Measurements from ENCODE around the gene FAM43A.
A peak's percentile ranks its signal among the peaks of the same experiment; 100 is the strongest.

Gene FAM43A

DNA sequence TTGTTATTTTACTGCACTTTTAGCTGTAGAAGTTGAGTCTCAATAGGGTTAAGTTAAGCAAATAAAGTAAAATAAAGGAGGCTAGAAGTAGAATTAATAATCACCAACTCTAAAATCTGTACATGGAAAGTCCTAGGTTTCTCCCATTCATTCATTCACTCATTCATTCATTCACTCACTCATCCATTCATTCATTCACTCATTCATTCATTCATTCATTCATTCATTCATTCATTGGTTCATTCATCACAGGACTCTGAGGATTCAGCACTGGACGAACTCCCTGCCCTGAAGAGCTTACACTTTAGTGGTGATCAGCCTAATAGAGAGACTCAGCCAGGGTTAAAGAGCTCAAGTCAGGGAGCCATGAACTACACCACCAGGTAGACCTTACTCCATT lies 9.2 kb upstream of the FAM43A start:
- Histone ChIP-seq H3K9me3 (ENCODE audit: insufficient read depth, low read depth, low read length) (no peaks in the 10 kb centered on the region), H3K27me3 (ENCODE audit: insufficient read depth, low read length) (peaks cover 13% of the 10 kb centered on the region), H3K4me1 (ENCODE audit: insufficient read depth, low read length) (no peaks in the 10 kb centered on the region), H3K4me3 (ENCODE audit: low read length) (no peak overlapping the region), H3K27ac (ENCODE audit: low read depth, low read length) (no peak overlapping the region), H3K36me3 (ENCODE audit: insufficient read depth, low read length) (no peaks in the 10 kb centered on the region), H3K9ac (ENCODE audit: low read depth, low read length) (no peak overlapping the region)
- 77% methylated on average over 1 of the region's 1 CpG for WGBS

DNA sequence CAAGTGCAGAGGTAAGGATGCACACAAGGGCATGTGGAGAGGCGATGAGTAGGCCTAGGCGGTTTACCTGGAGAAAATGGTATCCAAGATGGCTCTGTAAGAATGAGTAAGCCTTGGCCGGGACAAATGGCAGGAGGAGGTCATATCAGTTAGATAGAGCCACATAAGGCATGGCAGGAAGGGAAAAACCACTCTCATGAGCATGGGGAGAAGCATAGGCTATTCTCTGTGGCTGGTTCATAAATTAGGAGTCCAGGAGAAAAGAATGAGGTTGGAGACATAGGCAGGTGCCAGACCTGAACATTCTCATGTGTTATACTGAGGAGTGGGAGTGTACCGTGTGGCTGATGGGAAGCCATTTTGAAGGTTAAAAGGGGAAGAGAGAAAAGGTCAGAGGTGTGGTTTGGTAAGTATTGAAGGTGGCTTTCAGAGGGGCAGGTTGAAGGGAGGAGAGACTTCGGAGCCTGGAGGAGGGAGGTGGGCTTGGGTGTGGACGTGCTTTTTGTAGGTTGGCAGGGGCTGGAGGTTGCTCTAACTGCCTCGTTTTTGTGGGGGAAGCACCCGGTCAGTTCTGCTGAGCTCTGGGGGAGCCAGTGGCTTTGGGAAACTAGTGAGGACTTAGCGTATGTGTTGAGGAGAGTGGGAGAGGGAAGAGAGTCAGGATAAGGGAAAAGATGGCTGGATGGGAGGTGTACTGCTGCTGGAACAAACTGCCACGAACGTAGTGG lies 4.6 kb upstream of the FAM43A start:
- Histone ChIP-seq H3K36me3 (ENCODE audit: insufficient read depth, low read length) (no peaks in the 10 kb centered on the region), H3K4me1 (ENCODE audit: insufficient read depth, low read length) (no peaks in the 10 kb centered on the region), H3K9me3 (ENCODE audit: insufficient read depth, low read depth, low read length) (no peaks in the 10 kb centered on the region), H3K4me3 (ENCODE audit: low read length) (no peak overlapping the region), H3K9ac (ENCODE audit: low read depth, low read length) (no peak overlapping the region), H3K27me3 (ENCODE audit: insufficient read depth, low read length) (peaks cover 23% of the 10 kb centered on the region), H3K27ac (ENCODE audit: low read depth, low read length) (no peak overlapping the region)
- 85% methylated on average over 11 of the region's 11 CpGs for WGBS

DNA sequence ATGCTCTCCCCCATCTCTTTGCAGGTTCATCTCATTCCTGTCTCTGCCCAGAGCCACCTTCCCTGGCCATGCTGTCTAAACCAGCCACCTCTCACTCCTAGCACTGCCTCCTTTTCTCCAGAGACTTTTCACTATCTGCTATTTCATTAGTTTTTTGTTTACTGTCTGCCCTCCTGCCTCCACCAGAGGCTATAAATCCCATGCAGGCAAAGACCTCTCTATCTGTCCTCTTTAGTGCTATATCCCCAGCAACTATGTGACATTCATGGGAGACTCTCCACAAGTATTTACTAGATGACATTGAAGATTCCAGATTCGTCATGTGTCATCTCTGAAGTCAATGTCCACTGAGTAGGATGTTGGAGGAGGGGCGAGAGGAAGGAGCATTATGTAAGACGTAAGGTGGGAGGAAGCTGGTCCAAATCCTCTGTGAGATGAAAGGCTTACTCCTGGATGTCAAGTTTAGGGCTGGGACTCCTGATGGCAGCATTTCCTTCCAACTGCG lies 3.4 kb upstream of the FAM43A start:
- H3K9me3 ChIP-seq (ENCODE audit: insufficient read depth, low read depth, low read length): no peaks in the 10 kb centered on the region
- H3K27ac ChIP-seq (ENCODE audit: low read depth, low read length): no peak overlapping the region
- WGBS: 39% methylated on average over 4 of the region's 4 CpGs
- H3K4me1 ChIP-seq (ENCODE audit: insufficient read depth, low read length): no peaks in the 10 kb centered on the region
- H3K36me3 ChIP-seq (ENCODE audit: insufficient read depth, low read length): no peaks in the 10 kb centered on the region
- no peak overlapping the region for H3K9ac ChIP-seq (ENCODE audit: low read depth, low read length)
- peaks cover 33% of the 10 kb centered on the region for H3K27me3 ChIP-seq (ENCODE audit: insufficient read depth, low read length)
- no peak overlapping the region for H3K4me3 ChIP-seq (ENCODE audit: low read length)

DNA sequence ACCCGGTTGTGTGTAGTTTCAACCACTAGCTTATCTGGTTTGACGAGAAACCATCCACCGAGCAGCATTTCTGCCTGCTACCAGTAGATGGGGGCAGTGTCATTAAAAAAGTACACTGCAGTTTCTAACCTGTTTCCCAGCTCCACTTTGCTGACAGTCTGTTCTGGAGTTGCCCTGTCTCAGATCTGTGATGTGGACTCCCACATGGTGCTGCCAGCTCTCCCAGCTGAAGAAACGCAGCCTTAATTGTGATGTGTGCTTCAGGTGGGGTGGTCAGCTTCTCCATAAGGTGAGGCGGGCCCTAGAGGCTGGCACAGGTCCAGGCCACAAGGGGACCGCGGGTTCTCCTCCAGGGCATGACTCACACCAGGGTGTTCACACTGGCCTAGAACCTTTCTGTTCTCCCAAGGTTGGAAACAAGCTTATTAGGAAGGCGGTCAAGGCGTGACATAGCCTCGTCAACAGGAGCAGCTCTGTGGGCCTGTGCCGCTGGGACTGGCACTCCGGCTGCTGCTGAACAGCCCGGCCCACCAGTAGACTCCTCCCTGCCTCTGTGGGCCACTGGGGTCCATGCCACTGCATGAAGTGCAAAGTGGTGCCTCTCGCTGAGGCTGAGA lies 2.9 kb upstream of the FAM43A start:
- Histone ChIP-seq H3K4me3 (ENCODE audit: low read length) (no peak overlapping the region), H3K4me1 (ENCODE audit: insufficient read depth, low read length) (no peaks in the 10 kb centered on the region), H3K9me3 (ENCODE audit: insufficient read depth, low read depth, low read length) (no peaks in the 10 kb centered on the region), H3K27me3 (ENCODE audit: insufficient read depth, low read length) (peaks cover 36% of the 10 kb centered on the region), H3K36me3 (ENCODE audit: insufficient read depth, low read length) (no peaks in the 10 kb centered on the region), H3K27ac (ENCODE audit: low read depth, low read length) (no peak overlapping the region), H3K9ac (ENCODE audit: low read depth, low read length) (no peak overlapping the region)
- whole genome bisulfite sequencing: 63% methylated on average over 14 of the region's 14 CpGs

DNA sequence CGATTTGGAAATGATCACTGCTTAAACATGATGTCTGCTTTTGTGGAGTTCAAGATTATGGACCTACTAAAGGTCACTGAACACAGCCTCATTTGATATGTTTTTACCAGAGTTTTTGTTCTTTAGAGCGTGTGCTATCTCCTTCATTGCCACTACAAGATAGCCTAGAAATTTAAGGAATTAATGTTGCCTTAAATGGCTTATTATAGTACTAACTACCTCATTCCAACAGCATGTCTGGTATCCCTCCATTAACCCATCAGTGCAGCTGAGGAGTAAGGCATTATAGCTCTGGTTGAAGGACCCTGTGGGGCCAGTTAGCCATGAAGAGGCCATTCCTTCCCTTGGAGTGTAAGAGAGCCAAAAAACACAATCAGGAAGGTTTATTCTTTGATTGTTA lies 2.3 kb upstream of the FAM43A start:
- no peak overlapping the region for H3K9ac ChIP-seq (ENCODE audit: low read depth, low read length)
- no peak overlapping the region for H3K4me3 ChIP-seq (ENCODE audit: low read length)
- no peak overlapping the region for H3K27ac ChIP-seq (ENCODE audit: low read depth, low read length)
- peaks cover 36% of the 10 kb centered on the region for H3K27me3 ChIP-seq (ENCODE audit: insufficient read depth, low read length)
- H3K36me3 ChIP-seq (ENCODE audit: insufficient read depth, low read length): no peaks in the 10 kb centered on the region
- WGBS: 85% methylated on average over 1 of the region's 2 CpGs
- no peaks in the 10 kb centered on the region for H3K9me3 ChIP-seq (ENCODE audit: insufficient read depth, low read depth, low read length)
- peaks cover under 1% of the 10 kb centered on the region; the same call in 1 of the 2 replicates for H3K4me1 ChIP-seq (ENCODE audit: insufficient read depth, low read length)

DNA sequence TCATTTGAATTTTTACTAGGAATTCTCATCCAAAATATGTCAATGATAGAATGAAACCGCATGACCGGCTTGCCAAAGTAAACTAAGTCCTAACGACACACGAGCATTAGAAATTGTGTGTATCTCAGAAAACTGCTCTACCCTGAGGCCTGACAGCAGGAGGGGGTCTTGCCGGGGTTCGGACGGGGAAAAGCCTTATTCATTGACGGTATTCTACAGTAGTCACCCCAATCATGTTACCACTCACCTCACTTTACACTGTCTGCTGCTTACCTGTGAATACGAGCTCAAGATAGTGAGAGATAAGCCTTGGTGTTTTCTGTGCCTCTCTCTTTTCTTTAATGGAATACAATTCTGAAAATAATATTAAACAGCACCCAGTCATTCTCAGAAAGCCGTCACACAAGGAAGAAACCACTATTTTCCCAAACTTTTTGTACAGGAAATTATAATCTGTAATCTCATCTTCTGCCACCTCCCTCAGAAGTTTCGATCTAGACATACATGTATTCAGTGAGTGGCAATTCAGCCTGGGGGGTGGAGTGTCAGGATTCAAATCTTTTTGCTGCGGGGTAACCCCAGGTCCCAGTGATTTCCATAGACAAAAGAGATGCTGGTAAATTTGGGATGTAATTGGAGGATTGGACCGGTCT lies 492 bp upstream of the FAM43A start:
- no peak overlapping the region for H3K27ac ChIP-seq (ENCODE audit: low read depth, low read length)
- H3K27me3 ChIP-seq (ENCODE audit: insufficient read depth, low read length): peaks cover 36% of the 10 kb centered on the region
- no peaks in the 10 kb centered on the region for H3K36me3 ChIP-seq (ENCODE audit: insufficient read depth, low read length)
- H3K9me3 ChIP-seq (ENCODE audit: insufficient read depth, low read depth, low read length): no peaks in the 10 kb centered on the region
- no peak overlapping the region for H3K9ac ChIP-seq (ENCODE audit: low read depth, low read length)
- WGBS: 71% methylated on average over 13 of the region's 13 CpGs
- peaks cover 16% of the 10 kb centered on the region for H3K4me1 ChIP-seq (ENCODE audit: insufficient read depth, low read length)
- H3K4me3 ChIP-seq (ENCODE audit: low read length): peak overlapping the region; percentile 73

DNA sequence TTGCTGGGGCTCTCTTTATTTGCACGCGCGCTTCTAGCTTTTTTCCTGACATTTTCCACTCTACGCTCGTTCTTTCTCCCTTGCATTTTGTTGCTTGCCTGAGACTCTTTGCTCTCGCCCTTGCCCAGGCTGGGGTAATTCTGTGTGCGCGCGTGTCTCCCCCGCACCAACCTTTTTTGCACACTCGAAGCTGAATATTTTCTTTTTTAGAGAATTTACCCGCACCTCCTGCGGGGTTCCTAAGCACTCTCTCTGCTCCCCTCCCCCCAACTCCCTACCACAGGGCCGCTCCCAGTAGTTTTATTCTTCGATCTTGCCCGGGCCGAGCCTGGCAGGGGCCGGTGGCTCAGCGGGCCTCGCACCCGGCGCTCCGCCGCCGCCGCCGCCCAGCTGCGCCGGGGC lies 732 bp downstream of the FAM43A start:
- under 1% methylated on average over 29 of the region's 29 CpGs for WGBS
- H3K4me3 ChIP-seq (ENCODE audit: low read length): peak overlapping the region; percentile 73

DNA sequence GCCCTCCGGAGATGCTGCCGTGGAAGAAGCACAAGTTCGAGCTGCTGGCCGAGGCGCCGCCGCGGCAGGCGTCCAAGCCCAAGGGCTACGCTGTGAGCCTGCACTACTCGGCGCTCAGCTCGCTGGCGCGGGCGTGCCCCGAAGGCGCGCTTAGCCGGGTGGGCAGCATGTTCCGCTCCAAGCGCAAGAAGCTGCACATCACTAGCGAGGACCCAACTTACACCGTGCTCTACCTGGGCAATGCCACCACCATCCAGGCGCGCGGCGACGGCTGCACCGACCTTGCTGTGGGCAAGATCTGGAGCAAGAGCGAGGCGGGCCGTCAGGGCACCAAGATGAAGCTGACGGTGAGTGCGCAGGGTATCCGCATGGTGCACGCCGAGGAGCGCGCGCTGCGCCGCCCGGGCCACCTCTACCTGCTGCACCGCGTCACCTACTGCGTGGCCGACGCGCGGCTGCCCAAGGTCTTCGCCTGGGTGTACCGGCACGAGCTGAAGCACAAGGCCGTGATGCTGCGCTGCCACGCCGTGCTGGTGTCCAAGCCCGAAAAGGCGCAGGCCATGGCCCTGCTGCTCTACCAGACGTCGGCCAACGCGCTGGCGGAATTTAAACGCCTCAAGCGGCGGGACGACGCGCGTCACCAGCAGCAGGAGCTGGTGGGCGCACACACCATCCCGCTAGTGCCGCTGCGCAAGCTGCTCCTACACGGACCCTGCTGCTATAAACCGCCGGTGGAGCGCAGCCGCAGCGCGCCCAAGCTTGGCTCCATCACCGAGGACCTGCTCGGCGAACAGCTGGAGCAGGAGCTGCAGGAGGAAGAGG lies 1.3 kb downstream of the FAM43A start:
- H3K9me3 ChIP-seq (ENCODE audit: insufficient read depth, low read depth, low read length): no peaks in the 10 kb centered on the region
- H3K4me1 ChIP-seq (ENCODE audit: insufficient read depth, low read length): peaks cover 16% of the 10 kb centered on the region
- 0 out of 2 replicates have a peak overlapping the region, but pooled peaks have one; percentile 0 for H3K9ac ChIP-seq (ENCODE audit: low read depth, low read length)
- 2% methylated on average over 86 of the region's 86 CpGs for WGBS
- H3K36me3 ChIP-seq (ENCODE audit: insufficient read depth, low read length): no peaks in the 10 kb centered on the region
- H3K27ac ChIP-seq (ENCODE audit: low read depth, low read length): no peak overlapping the region
- peaks cover 36% of the 10 kb centered on the region for H3K27me3 ChIP-seq (ENCODE audit: insufficient read depth, low read length)
- peak overlapping the region; percentile 73 for H3K4me3 ChIP-seq (ENCODE audit: low read length)

More for the DNA sequence above, 732 bp downstream of the FAM43A start:
- peaks cover 36% of the 10 kb centered on the region for H3K27me3 ChIP-seq (ENCODE audit: insufficient read depth, low read length)
- H3K9me3 ChIP-seq (ENCODE audit: insufficient read depth, low read depth, low read length): no peaks in the 10 kb centered on the region
- H3K36me3 ChIP-seq (ENCODE audit: insufficient read depth, low read length): no peaks in the 10 kb centered on the region
- no peak overlapping the region for H3K27ac ChIP-seq (ENCODE audit: low read depth, low read length)
- H3K4me1 ChIP-seq (ENCODE audit: insufficient read depth, low read length): peaks cover 16% of the 10 kb centered on the region
- H3K9ac ChIP-seq (ENCODE audit: low read depth, low read length): peak overlapping the region; percentile 41; the same call in 1 of the 2 replicates

DNA sequence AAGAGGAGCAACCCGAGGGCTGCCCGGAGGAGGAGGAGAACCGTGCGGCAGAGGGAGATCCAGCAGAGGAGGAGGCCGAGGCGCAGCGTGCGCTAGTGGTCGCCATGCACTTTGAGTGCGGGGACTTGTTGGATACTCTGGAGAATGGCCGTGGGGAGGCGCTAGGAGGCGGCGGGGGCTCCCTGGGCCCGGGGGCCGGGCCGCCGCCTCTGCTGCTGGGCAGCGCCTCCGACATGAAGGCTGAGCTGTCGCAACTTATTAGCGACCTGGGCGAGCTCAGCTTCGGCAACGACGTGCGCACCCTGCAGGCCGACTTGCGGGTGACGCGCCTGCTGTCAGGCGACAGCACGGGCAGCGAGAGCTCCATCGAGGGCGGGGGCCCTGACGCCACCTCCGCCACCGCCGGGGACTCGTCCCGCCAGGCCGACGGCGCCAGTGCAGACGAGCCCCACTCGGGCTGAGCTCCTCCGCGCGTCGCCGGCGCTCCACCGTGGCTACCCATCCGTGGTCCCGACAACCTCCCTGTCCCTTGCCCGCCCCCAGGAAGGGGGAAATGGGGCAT lies 2.0 kb downstream of the FAM43A start:
- Histone ChIP-seq H3K4me1 (ENCODE audit: insufficient read depth, low read length) (peaks cover 16% of the 10 kb centered on the region), H3K9me3 (ENCODE audit: insufficient read depth, low read depth, low read length) (no peaks in the 10 kb centered on the region), H3K36me3 (ENCODE audit: insufficient read depth, low read length) (no peaks in the 10 kb centered on the region), H3K27ac (ENCODE audit: low read depth, low read length) (peak overlapping the region; percentile 65; the same call in 1 of the 2 replicates), H3K9ac (ENCODE audit: low read depth, low read length) (peak overlapping the region; percentile 47), H3K4me3 (ENCODE audit: low read length) (peak overlapping the region; percentile 73), H3K27me3 (ENCODE audit: insufficient read depth, low read length) (peaks cover 36% of the 10 kb centered on the region)
- 1% methylated on average over 57 of the region's 57 CpGs for WGBS

DNA sequence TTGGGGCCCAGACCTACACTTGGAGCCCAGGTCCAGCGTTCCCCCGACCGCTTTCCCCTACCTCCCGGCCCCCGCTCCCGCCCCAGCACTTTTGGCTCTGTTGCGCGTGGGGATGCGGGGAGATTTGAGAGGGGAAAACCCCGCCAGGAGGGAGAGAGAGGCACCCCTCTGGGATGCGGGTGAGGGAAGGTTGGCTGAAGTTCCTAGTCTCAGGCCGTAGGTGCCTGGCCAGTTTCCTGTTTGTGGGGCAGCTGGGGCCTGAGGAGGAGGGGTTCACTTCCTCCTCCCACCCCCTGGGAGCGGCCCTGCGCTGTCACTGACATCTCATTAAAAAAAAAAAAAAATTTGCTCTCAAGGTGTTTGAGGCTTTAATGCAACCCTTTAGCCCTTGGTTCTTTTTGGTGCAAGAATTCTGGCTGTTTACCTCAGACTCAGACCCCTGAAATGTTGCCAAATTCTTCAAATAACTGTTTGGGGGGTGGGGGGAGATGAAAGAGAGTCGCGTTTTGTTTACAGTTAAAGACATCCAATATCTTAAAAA lies 2.6 kb downstream of the FAM43A start:
- Histone ChIP-seq H3K27ac (ENCODE audit: low read depth, low read length) (peak overlapping the region; percentile 65; the same call in 1 of the 2 replicates), H3K27me3 (ENCODE audit: insufficient read depth, low read length) (peaks cover 36% of the 10 kb centered on the region), H3K9ac (ENCODE audit: low read depth, low read length) (peak overlapping the region; percentile 47), H3K36me3 (ENCODE audit: insufficient read depth, low read length) (no peaks in the 10 kb centered on the region), H3K4me1 (ENCODE audit: insufficient read depth, low read length) (peaks cover 16% of the 10 kb centered on the region), H3K4me3 (ENCODE audit: low read length) (peak overlapping the region; percentile 73), H3K9me3 (ENCODE audit: insufficient read depth, low read depth, low read length) (no peaks in the 10 kb centered on the region)
- WGBS: 10% methylated on average over 7 of the region's 16 CpGs
